Body of pancreas (tissue), 4 donors: ENCODE data around the gene GINS1.

Experiments used
- CTCF ChIP-seq, 7 experiments: fragments of 450-650 bp in 4 of 7; fragments of 200-600 bp in 3 of 7; sonication (generic) in 3 of 7; IDR thresholded peaks; one replicate each; pipeline ENCODE4 v1.5.1; 2016 to 2019; ENCODE audit warnings: antibody characterized with exemption in 7 of 7
- POLR2A ChIP-seq, 3 donors: fragments of 450-650 bp; IDR thresholded peaks; one replicate each; pipeline ENCODE4 v1.6.1; 2016; ENCODE audit warnings: antibody characterized with exemption in 3 of 3, mild to moderate bottlenecking in 2 of 3

DNA sequence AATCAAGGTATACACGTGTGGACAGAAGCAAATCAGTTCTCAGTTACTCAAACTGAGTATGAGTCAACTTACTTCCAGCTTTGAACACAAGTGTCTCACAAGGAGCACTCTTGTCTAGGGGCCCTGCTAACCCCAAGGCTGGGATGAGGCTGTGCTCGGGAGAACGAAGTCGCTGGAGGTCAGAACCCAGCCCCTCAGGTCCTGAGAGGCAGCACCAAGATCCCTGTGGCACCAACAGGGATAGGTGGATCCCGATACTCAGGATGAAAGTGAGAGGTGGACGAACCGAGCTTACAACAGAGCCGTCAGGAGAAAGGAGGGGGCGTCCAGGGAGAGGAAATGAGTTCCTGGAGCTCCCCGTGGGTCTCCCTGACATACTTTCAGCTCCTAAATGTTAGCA lies 85.7 kb downstream of the GINS1 start:
- no peak for TF ChIP-seq POLR2A (IDR thresholded peaks at IDR 0.05)
- no peak for TF ChIP-seq CTCF (IDR thresholded peaks at IDR 0.05)
